Nephron progenitor cell (in vitro differentiated cells): Measurements from ENCODE around the gene CNRIP1.

ENCODE experiments used
- DNase-seq: peaks from one replicate; pipeline ENCODE4 v3.0.0; 2021
- H3K27ac Mint-ChIP-seq: 2 replicates; pipeline ENCODE4 v1.8.0; 2021; ENCODE audit warnings: mild to moderate bottlenecking, moderate library complexity, mixed read lengths
- H3K27me3 Mint-ChIP-seq: 2 replicates; pipeline ENCODE4 v1.8.0; 2021; ENCODE audit warnings: mild to moderate bottlenecking, low read depth, mixed read lengths; ENCODE audit not compliant: poor library complexity
- H3K36me3 Mint-ChIP-seq: 2 replicates; pipeline ENCODE4 v1.8.0; 2021; ENCODE audit warnings: low read depth, mixed read lengths
- H3K4me1 Mint-ChIP-seq: 2 replicates; pipeline ENCODE4 v1.8.0; 2021; ENCODE audit warnings: mixed read lengths
- H3K4me3 Mint-ChIP-seq: 2 replicates; pipeline ENCODE4 v1.8.0; 2021; ENCODE audit warnings: mild to moderate bottlenecking, moderate library complexity, mixed read lengths
- H3K9me3 Mint-ChIP-seq: 2 replicates; pipeline ENCODE4 v1.8.0; 2021; ENCODE audit warnings: mild to moderate bottlenecking, moderate library complexity, mixed read lengths
- TF ChIP-seq, protein P1 (sequence below): fragments of 200-600 bp; sonication (generic); IDR thresholded peaks from 2 replicates; pipeline ENCODE4 v1.5.0; 2021; ENCODE audit warnings: antibody characterized with exemption

The CNRIP1 gene

GRCh38 chr2:68292108-68292710 lies 27.5 kb downstream of the CNRIP1 start:
- no peak for DNase-seq
- no peaks in the 10 kb centered on the region for H3K9me3 Mint-ChIP-seq
- TF ChIP-seq, protein P1, sequence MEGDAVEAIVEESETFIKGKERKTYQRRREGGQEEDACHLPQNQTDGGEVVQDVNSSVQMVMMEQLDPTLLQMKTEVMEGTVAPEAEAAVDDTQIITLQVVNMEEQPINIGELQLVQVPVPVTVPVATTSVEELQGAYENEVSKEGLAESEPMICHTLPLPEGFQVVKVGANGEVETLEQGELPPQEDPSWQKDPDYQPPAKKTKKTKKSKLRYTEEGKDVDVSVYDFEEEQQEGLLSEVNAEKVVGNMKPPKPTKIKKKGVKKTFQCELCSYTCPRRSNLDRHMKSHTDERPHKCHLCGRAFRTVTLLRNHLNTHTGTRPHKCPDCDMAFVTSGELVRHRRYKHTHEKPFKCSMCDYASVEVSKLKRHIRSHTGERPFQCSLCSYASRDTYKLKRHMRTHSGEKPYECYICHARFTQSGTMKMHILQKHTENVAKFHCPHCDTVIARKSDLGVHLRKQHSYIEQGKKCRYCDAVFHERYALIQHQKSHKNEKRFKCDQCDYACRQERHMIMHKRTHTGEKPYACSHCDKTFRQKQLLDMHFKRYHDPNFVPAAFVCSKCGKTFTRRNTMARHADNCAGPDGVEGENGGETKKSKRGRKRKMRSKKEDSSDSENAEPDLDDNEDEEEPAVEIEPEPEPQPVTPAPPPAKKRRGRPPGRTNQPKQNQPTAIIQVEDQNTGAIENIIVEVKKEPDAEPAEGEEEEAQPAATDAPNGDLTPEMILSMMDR = peak; percentile 74
- H3K36me3 Mint-ChIP-seq = no peaks in the 10 kb centered on the region
- H3K27me3 Mint-ChIP-seq = peaks cover 14% of the 10 kb centered on the region
- no peak overlapping the region for H3K27ac Mint-ChIP-seq
- no peak overlapping the region for H3K4me3 Mint-ChIP-seq
- peaks cover 16% of the 10 kb centered on the region for H3K4me1 Mint-ChIP-seq

DNA sequence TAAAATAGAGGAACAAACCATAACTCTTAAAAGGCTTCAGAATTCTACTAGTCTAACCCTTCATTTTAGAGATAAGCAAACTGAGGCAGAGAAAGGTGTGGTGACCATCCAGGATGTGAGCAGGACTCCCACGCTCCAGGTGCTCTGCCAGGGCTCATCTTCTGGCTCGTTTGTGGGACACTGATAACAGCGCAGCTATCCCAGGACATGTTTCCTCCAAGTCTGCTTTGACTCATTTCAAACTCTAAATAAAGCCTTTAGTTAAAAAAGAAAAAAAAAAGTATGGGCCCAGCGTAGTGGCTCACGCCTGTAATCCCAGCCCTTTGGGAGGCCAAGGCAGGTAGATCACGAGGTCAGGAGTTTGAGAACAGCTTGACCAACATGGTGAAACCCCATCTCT lies 28.4 kb downstream of the CNRIP1 start:
- no peaks in the 10 kb centered on the region for H3K36me3 Mint-ChIP-seq
- DNase-seq = no peak
- H3K4me3 Mint-ChIP-seq = no peak overlapping the region
- no peak overlapping the region for H3K27ac Mint-ChIP-seq
- TF ChIP-seq, protein P1 = no peak
- H3K27me3 Mint-ChIP-seq = peaks cover 14% of the 10 kb centered on the region
- peaks cover 19% of the 10 kb centered on the region for H3K4me1 Mint-ChIP-seq
- no peaks in the 10 kb centered on the region for H3K9me3 Mint-ChIP-seq

GRCh38 chr2:68290901-68291300 lies 28.8 kb downstream of the CNRIP1 start:
- Mint-ChIP-seq H3K27me3 (peaks cover 14% of the 10 kb centered on the region), H3K4me1 (peaks cover 19% of the 10 kb centered on the region), H3K36me3 (no peaks in the 10 kb centered on the region), H3K9me3 (no peaks in the 10 kb centered on the region), H3K4me3 (no peak overlapping the region), H3K27ac (no peak overlapping the region)
- DNase-seq = no peak
- TF ChIP-seq, protein P1 = no peak

- peaks cover 19% of the 10 kb centered on the region for H3K27me3 Mint-ChIP-seq
- TF ChIP-seq, protein P1 = no peak
- no peak overlapping the region for H3K4me3 Mint-ChIP-seq
- H3K9me3 Mint-ChIP-seq = no peaks in the 10 kb centered on the region
- DNase-seq = no peak
- H3K27ac Mint-ChIP-seq = peak overlapping the region; percentile 20
- no peaks in the 10 kb centered on the region for H3K36me3 Mint-ChIP-seq
- peaks cover 19% of the 10 kb centered on the region for H3K4me1 Mint-ChIP-seq
Observed at GRCh38 chr2:68287580-68288441, 31.9 kb downstream of the CNRIP1 start.

DNA sequence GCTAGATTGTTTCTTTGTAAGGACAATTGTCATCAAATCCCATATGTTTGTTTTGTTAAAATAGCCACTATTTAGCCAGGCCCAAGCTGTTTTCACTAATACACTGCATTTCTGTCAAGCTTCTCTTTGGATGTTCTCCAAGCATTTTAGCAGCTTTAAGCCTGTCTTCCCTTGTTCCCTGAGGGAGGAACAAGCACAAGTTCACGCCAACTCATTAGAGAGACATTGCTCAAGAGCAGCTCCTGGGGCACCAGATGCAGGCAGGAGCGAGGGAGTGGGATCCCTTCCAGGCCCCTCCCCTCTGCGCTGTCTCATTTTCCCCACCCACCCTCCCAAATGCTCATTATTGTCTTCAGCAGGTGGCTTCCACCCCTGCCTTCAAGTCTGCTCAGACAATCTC lies 34.9 kb downstream of the CNRIP1 start:
- no peaks in the 10 kb centered on the region for H3K9me3 Mint-ChIP-seq
- no peaks in the 10 kb centered on the region for H3K36me3 Mint-ChIP-seq
- peaks cover 33% of the 10 kb centered on the region for H3K27me3 Mint-ChIP-seq
- H3K4me3 Mint-ChIP-seq = no peak overlapping the region
- H3K4me1 Mint-ChIP-seq = peaks cover 26% of the 10 kb centered on the region
- no peak overlapping the region for H3K27ac Mint-ChIP-seq
- TF ChIP-seq, protein P1 = no peak
- DNase-seq = no peak

GRCh38 chr2:68283419-68283812 lies 36.3 kb downstream of the CNRIP1 start:
- Mint-ChIP-seq H3K4me3 (no peak overlapping the region), H3K4me1 (peaks cover 25% of the 10 kb centered on the region), H3K27me3 (peaks cover 33% of the 10 kb centered on the region), H3K9me3 (no peaks in the 10 kb centered on the region), H3K27ac (no peak overlapping the region), H3K36me3 (no peaks in the 10 kb centered on the region)
- TF ChIP-seq, protein P1 = no peak
- no peak for DNase-seq
